HepG2 (cell line): ENCODE measurements around the gene ORC4. TPM values are rescaled to one million over a fixed set of nuclear protein-coding genes. Genes with fewer than 3 reads are reported as not detected.
A peak's percentile ranks its signal among the peaks of the same experiment; 100 is the strongest.

ENCODE experiments used
- IRF2 ChIP-seq: IDR thresholded peaks from 2 replicates; pipeline ENCODE4 v1.6.1; 2018; ENCODE audit warnings: missing genetic modification reagents, missing compliant biosample characterization
- KDM6A ChIP-seq: IDR thresholded peaks from 2 replicates; pipeline ENCODE4 v1.6.1; 2016; ENCODE audit warnings: low read depth
- MYC ChIP-seq: sonication (generic); formaldehyde crosslinking; IDR thresholded peaks from 2 replicates; pipeline ENCODE4 v1.9.0; 2021; ENCODE audit warnings: missing genetic modification reagents, borderline replicate concordance
- NRL ChIP-seq: sonication (generic); formaldehyde crosslinking; IDR thresholded peaks from 2 replicates; pipeline ENCODE4 v1.5.0; 2020; ENCODE audit warnings: missing genetic modification reagents, mild to moderate bottlenecking, moderate library complexity, borderline replicate concordance
- PRDM4 ChIP-seq: sonication (generic); formaldehyde crosslinking; IDR thresholded peaks from 2 replicates; pipeline ENCODE4 v1.9.0; 2021; ENCODE audit warnings: missing genetic modification reagents, borderline replicate concordance
- RBM22 ChIP-seq: fragments of 200-400 bp; formaldehyde crosslinking; optimal IDR thresholded peaks from 2 replicates; pipeline ENCODE3; 2017; ENCODE audit warnings: mild to moderate bottlenecking, low read length, moderate library complexity
- TFAP4 ChIP-seq: sonication (generic); IDR thresholded peaks from 2 replicates; pipeline ENCODE4 v1.6.1; 2016; ENCODE audit warnings: low read depth, borderline replicate concordance
- ZFY ChIP-seq: sonication (generic); formaldehyde crosslinking; IDR thresholded peaks from 2 replicates; pipeline ENCODE4 v1.4.0; 2020; ENCODE audit warnings: missing genetic modification reagents
- ZNF318 ChIP-seq: sonication (generic); formaldehyde crosslinking; IDR thresholded peaks from 2 replicates; pipeline ENCODE4 v1.4.0; 2020; ENCODE audit warnings: mild to moderate bottlenecking, missing genetic modification reagents
- ZNF550 ChIP-seq: sonication (generic); formaldehyde crosslinking; IDR thresholded peaks from 2 replicates; pipeline ENCODE4 v1.4.0; 2020; ENCODE audit warnings: mild to moderate bottlenecking, missing genetic modification reagents, borderline replicate concordance
- ZNF616 ChIP-seq: sonication (generic); formaldehyde crosslinking; IDR thresholded peaks from 2 replicates; pipeline ENCODE4 v1.5.0; 2020; ENCODE audit warnings: low read depth, mild to moderate bottlenecking, missing genetic modification reagents
- ZNF747 ChIP-seq: sonication (generic); formaldehyde crosslinking; IDR thresholded peaks from 2 replicates; pipeline ENCODE4 v1.8.1; 2023; ENCODE audit warnings: missing genetic modification reagents, mild to moderate bottlenecking, borderline replicate concordance
- polyA plus RNA-seq, 8 experiments: library from polyadenylated mRNA; depleted of rRNA in 3 of 8; stranded (reverse) in 7 of 8; unstranded in 1 of 8; fragments of >200 nt; fragmentation: Illumina TruSeq in 4 of 8; extraction: Trizol in 4 of 8; gene quantifications; 2 replicates each; pipeline versions ENCODE4 v1.2.1 to v1.2.3, GENCODE V29; 2011 to 2016; ENCODE audit warnings: low read depth in 4 of 8, missing spikeins in 1 of 8, mixed read lengths in 1 of 8; ENCODE audit not compliant: insufficient read depth in 1 of 8
- total RNA-seq, 5 experiments: library from RNA; depleted of rRNA; stranded (reverse); fragments of >200 nt; fragmentation: Illumina TruSeq; extraction: Trizol; gene quantifications; 2 replicates each; pipeline ENCODE4 v1.2.3, GENCODE V29; 2016; ENCODE audit warnings: low read depth in 1 of 5
- TF ChIP-seq, protein P1 (sequence below): sonication (generic); formaldehyde crosslinking; IDR thresholded peaks from 2 replicates; pipeline ENCODE4 v1.4.0; 2020; ENCODE audit warnings: mild to moderate bottlenecking, missing genetic modification reagents
- TF ChIP-seq, protein P2 (sequence below): sonication (generic); formaldehyde crosslinking; IDR thresholded peaks from 2 replicates; pipeline ENCODE4 v1.4.0; 2020; ENCODE audit warnings: missing genetic modification reagents

The ORC4 gene
- total and polyA plus RNA-seq, 2 of the 13 experiments (the other 11 are each of a cell fraction or from before 2014, with no cell fraction given) = 28.6 to 84.8 TPM

GRCh38 chr2:148021059-148021861 is 723 bp upstream of the ORC4 start, which contains the start of gene MBD5 (continued):
- TF ChIP-seq PRDM4 (CRISPR knock-in tag) = no peak
- no peak for TF ChIP-seq MYC
- TF ChIP-seq, protein P1, sequence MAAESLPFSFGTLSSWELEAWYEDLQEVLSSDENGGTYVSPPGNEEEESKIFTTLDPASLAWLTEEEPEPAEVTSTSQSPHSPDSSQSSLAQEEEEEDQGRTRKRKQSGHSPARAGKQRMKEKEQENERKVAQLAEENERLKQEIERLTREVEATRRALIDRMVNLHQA (CRISPR knock-in tag) = no peak
- TF ChIP-seq ZFY = no peak
- no peak for TF ChIP-seq ZNF550 (CRISPR knock-in tag)
- TF ChIP-seq IRF2 (CRISPR knock-in tag) = no peak
- 0 out of 2 replicates have a peak, but pooled peaks have one; percentile 35 for TF ChIP-seq ZNF616 (CRISPR knock-in tag)
- no peak for TF ChIP-seq ZNF318
- no peak for TF ChIP-seq NRL
- TF ChIP-seq RBM22 = no peak
- TF ChIP-seq, protein P2, sequence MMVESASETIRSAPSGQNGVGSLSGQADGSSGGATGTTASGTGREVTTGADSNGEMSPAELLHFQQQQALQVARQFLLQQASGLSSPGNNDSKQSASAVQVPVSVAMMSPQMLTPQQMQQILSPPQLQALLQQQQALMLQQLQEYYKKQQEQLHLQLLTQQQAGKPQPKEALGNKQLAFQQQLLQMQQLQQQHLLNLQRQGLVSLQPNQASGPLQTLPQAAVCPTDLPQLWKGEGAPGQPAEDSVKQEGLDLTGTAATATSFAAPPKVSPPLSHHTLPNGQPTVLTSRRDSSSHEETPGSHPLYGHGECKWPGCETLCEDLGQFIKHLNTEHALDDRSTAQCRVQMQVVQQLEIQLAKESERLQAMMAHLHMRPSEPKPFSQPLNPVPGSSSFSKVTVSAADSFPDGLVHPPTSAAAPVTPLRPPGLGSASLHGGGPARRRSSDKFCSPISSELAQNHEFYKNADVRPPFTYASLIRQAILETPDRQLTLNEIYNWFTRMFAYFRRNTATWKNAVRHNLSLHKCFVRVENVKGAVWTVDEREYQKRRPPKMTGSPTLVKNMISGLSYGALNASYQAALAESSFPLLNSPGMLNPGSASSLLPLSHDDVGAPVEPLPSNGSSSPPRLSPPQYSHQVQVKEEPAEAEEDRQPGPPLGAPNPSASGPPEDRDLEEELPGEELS = no peak
- no peak for TF ChIP-seq ZNF747 (CRISPR knock-in tag)
- peak; percentile 60 for TF ChIP-seq TFAP4
- no peak for TF ChIP-seq KDM6A
